Measurements from ENCODE around the gene GARIN5B.
A peak's percentile ranks its signal among the peaks of the same experiment; 100 is the strongest.

GARIN5B gene

GRCh38 chr19:55345101-55345817 is 17.8 kb downstream of the GARIN5B start:
- no peaks in the 10 kb centered on the region for H3K9me2 ChIP-seq (replicated peaks; ENCODE audit: insufficient read depth, low read length)
- H4K20me1 ChIP-seq (ENCODE audit: insufficient read depth, low read length) = no peaks in the 10 kb centered on the region
- H3F3A ChIP-seq (ENCODE audit: insufficient read depth, low read length) = no peaks in the 10 kb centered on the region
- TF ChIP-seq, protein P1, sequence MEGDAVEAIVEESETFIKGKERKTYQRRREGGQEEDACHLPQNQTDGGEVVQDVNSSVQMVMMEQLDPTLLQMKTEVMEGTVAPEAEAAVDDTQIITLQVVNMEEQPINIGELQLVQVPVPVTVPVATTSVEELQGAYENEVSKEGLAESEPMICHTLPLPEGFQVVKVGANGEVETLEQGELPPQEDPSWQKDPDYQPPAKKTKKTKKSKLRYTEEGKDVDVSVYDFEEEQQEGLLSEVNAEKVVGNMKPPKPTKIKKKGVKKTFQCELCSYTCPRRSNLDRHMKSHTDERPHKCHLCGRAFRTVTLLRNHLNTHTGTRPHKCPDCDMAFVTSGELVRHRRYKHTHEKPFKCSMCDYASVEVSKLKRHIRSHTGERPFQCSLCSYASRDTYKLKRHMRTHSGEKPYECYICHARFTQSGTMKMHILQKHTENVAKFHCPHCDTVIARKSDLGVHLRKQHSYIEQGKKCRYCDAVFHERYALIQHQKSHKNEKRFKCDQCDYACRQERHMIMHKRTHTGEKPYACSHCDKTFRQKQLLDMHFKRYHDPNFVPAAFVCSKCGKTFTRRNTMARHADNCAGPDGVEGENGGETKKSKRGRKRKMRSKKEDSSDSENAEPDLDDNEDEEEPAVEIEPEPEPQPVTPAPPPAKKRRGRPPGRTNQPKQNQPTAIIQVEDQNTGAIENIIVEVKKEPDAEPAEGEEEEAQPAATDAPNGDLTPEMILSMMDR (IDR thresholded peaks at IDR 0.05; ENCODE audit: low read length) = no peak
- TF ChIP-seq EZH2phosphoT487 (IDR thresholded peaks at IDR 0.05; ENCODE audit: low read length) (no peak), EZH2 (optimal IDR thresholded peaks at IDR 0.05; ENCODE audit: low read depth, low read length) (no peak)
- no peak overlapping the region for H2AFZ ChIP-seq (ENCODE audit: low read length)
- no peak overlapping the region for H3K4me2 ChIP-seq (ENCODE audit: low read depth, low read length)
- peaks cover 21% of the 10 kb centered on the region for H3K79me2 ChIP-seq (ENCODE audit: low read length)
- no peak overlapping the region for H3K9ac ChIP-seq (ENCODE audit: low read length)
- H3K4me1 ChIP-seq (ENCODE audit: low read length) = no peaks in the 10 kb centered on the region
- no peaks in the 10 kb centered on the region for H3K9me3 ChIP-seq (replicated peaks; ENCODE audit: insufficient read depth, low read length)
- no peak for DNase-seq
- no peak overlapping the region for H3K4me3 ChIP-seq (ENCODE audit: low read length)
- H3K27me3 ChIP-seq (replicated peaks; ENCODE audit: insufficient read depth, low read length) = no peaks in the 10 kb centered on the region
- no peak overlapping the region for H3K27ac ChIP-seq (ENCODE audit: low read length)
- no peaks in the 10 kb centered on the region; the same call in 1 of the 2 replicates for H3K36me3 ChIP-seq (replicated peaks; ENCODE audit: insufficient read depth, low read length)

DNA sequence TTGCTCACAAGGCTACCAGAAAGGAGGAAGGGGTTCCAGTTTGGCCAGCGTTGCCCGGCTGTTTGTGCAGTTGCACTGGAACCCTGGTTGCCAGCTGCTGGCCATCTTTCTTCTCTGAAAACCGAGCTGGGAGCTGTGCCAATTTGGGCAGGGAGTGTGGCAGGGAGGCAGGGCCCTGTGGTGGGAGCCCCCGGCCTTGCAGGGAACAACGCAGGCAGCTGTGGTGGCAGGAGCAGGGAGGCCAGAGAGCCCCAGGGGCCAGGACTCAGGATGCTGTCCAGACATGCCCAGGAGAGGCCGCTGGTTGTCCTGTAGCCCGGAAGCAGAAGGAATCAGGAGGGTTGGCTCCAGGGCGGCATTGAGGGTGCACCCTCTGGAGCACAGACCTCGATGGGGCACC is 18.6 kb downstream of the GARIN5B start:
- no peak overlapping the region for H3K27ac ChIP-seq (ENCODE audit: low read length)
- H3K9me2 ChIP-seq (replicated peaks; ENCODE audit: insufficient read depth, low read length) = no peaks in the 10 kb centered on the region

GRCh38 chr19:55341595-55342531 is 21.2 kb downstream of the GARIN5B start:
- H3K9ac ChIP-seq (ENCODE audit: low read length) = no peak overlapping the region
- no peak overlapping the region for H2AFZ ChIP-seq (ENCODE audit: low read length)
- peaks cover 5% of the 10 kb centered on the region; the same call in 1 of the 2 replicates for H3K4me1 ChIP-seq (ENCODE audit: low read length)
- H3K9me2 ChIP-seq (replicated peaks; ENCODE audit: insufficient read depth, low read length) = no peaks in the 10 kb centered on the region
- H3F3A ChIP-seq (ENCODE audit: insufficient read depth, low read length) = peaks cover 8% of the 10 kb centered on the region; the same call in 1 of the 2 replicates
- no peak overlapping the region for H3K27ac ChIP-seq (ENCODE audit: low read length)
- no peak for DNase-seq
- H3K36me3 ChIP-seq (replicated peaks; ENCODE audit: insufficient read depth, low read length) = no peaks in the 10 kb centered on the region; the same call in 1 of the 2 replicates
- TF ChIP-seq EZH2 (optimal IDR thresholded peaks at IDR 0.05; ENCODE audit: low read depth, low read length) = no peak
- TF ChIP-seq, protein P1 (IDR thresholded peaks at IDR 0.05; ENCODE audit: low read length) = no peak
- no peak for TF ChIP-seq EZH2phosphoT487 (IDR thresholded peaks at IDR 0.05; ENCODE audit: low read length)
- peak overlapping the region; percentile 8; the same call in 1 of the 2 replicates for H3K4me3 ChIP-seq (ENCODE audit: low read length)
- H4K20me1 ChIP-seq (ENCODE audit: insufficient read depth, low read length) = no peaks in the 10 kb centered on the region
- peak overlapping the region; percentile 99 for H3K4me2 ChIP-seq (ENCODE audit: low read depth, low read length)
- H3K27me3 ChIP-seq (replicated peaks; ENCODE audit: insufficient read depth, low read length) = peaks cover 3% of the 10 kb centered on the region
- peaks cover 24% of the 10 kb centered on the region for H3K79me2 ChIP-seq (ENCODE audit: low read length)
- H3K9me3 ChIP-seq (replicated peaks; ENCODE audit: insufficient read depth, low read length) = no peaks in the 10 kb centered on the region

More for the DNA sequence above, 18.6 kb downstream of the GARIN5B start:
- TF ChIP-seq, protein P1 (IDR thresholded peaks at IDR 0.05; ENCODE audit: low read length) = no peak
- TF ChIP-seq EZH2phosphoT487 (IDR thresholded peaks at IDR 0.05; ENCODE audit: low read length) = no peak
- TF ChIP-seq EZH2 (optimal IDR thresholded peaks at IDR 0.05; ENCODE audit: low read depth, low read length) = no peak
- H3K4me1 ChIP-seq (ENCODE audit: low read length) = no peaks in the 10 kb centered on the region
- DNase-seq = no peak
- H4K20me1 ChIP-seq (ENCODE audit: insufficient read depth, low read length) = no peaks in the 10 kb centered on the region
- H3K79me2 ChIP-seq (ENCODE audit: low read length) = peaks cover 24% of the 10 kb centered on the region
- no peaks in the 10 kb centered on the region for H3K27me3 ChIP-seq (replicated peaks; ENCODE audit: insufficient read depth, low read length)
- no peaks in the 10 kb centered on the region for H3K9me3 ChIP-seq (replicated peaks; ENCODE audit: insufficient read depth, low read length)
- no peak overlapping the region for H2AFZ ChIP-seq (ENCODE audit: low read length)
- H3F3A ChIP-seq (ENCODE audit: insufficient read depth, low read length) = no peaks in the 10 kb centered on the region
- no peak overlapping the region for H3K4me3 ChIP-seq (ENCODE audit: low read length)
- no peak overlapping the region for H3K4me2 ChIP-seq (ENCODE audit: low read depth, low read length)
- no peaks in the 10 kb centered on the region; the same call in 1 of the 2 replicates for H3K36me3 ChIP-seq (replicated peaks; ENCODE audit: insufficient read depth, low read length)
- no peak overlapping the region for H3K9ac ChIP-seq (ENCODE audit: low read length)
